Breast epithelium (tissue), 4 donors: ENCODE data around the gene SAMD9L. TPM values are rescaled to one million over a fixed set of nuclear protein-coding genes. Genes with fewer than 3 reads are reported as not detected.
A peak's percentile ranks its signal among the peaks of the same experiment; 100 is the strongest.

Experiments
- DNase-seq, 2 donors: peaks; one replicate each; pipeline ENCODE4 v3.0.0-alpha.2; 2019; ENCODE audit warnings: low spot score in 2 of 2
- H3K27ac ChIP-seq, 2 donors: fragments of 200-600 bp; sonication (generic) in 1 of 2; one replicate each; pipeline ENCODE4 v1.5.1; 2016 to 2019; ENCODE audit warnings: mild to moderate bottlenecking in 1 of 2
- H3K27me3 ChIP-seq, 2 donors: fragments of 200-600 bp; sonication (generic) in 1 of 2; one replicate each; pipeline versions ENCODE4 v1.5.1 to v1.6.0; 2017 to 2019; ENCODE audit warnings: control low read depth in 1 of 2, mild to moderate bottlenecking in 1 of 2
- H3K36me3 ChIP-seq: fragments of 200-600 bp; one replicate; pipeline ENCODE4 v1.5.1; 2019
- H3K4me1 ChIP-seq, 2 donors: fragments of 200-600 bp; sonication (generic); one replicate each; pipeline ENCODE4 v1.5.1; 2016 to 2019; ENCODE audit warnings: control low read depth in 1 of 2
- H3K4me3 ChIP-seq, 3 donors: fragments of 200-600 bp; sonication (generic); 1 replicate in 2 of 3; 2 replicates in 1 of 3; pipeline ENCODE4 v1.5.1; 2016 to 2019; ENCODE audit warnings: mild to moderate bottlenecking in 3 of 3, moderate library complexity in 2 of 3
- H3K9me3 ChIP-seq, 2 donors: fragments of 200-600 bp; sonication (generic) in 1 of 2; one replicate each; pipeline ENCODE4 v1.5.1; 2016 to 2019; ENCODE audit warnings: control low read depth in 1 of 2
- CTCF ChIP-seq, 3 donors: fragments of 450-650 bp; IDR thresholded peaks; one replicate each; pipeline ENCODE4 v1.5.1; 2016 to 2017; ENCODE audit warnings: antibody characterized with exemption in 3 of 3, mild to moderate bottlenecking in 3 of 3, moderate library complexity in 3 of 3
- POLR2A ChIP-seq: fragments of 450-650 bp; IDR thresholded peaks from one replicate; pipeline ENCODE4 v1.6.1; 2016; ENCODE audit warnings: antibody characterized with exemption, mild to moderate bottlenecking, moderate library complexity
- POLR2AphosphoS5 ChIP-seq, 3 donors: sonication (generic); formaldehyde crosslinking; IDR thresholded peaks; one replicate each; pipeline ENCODE4 v1.6.1; 2017; ENCODE audit warnings: antibody characterized with exemption in 3 of 3
- intact Hi-C: fragments of 100-400 bp; cut with DNase I; formaldehyde crosslinking; loops from one replicate; pipeline ENCODE4 v1.15.1; 2023; ENCODE audit warnings: low total_unique reads
- total RNA-seq, 3 donors: library from RNA; depleted of rRNA; stranded (reverse); fragments of >200 nt; gene quantifications; one replicate each; pipeline ENCODE4 v1.1.0, GENCODE V29; 2016

Gene SAMD9L
- total RNA-seq, 3 donors from 2014 or later, result 7.5 to 10.5 (median 8.6) TPM

GRCh38 chr7:93159490-93159889 is 11.3 kb upstream of the SAMD9L start:
- Histone ChIP-seq H3K9me3 (no peaks in the 10 kb centered on the region), H3K27ac (no peak overlapping the region), H3K27me3 (no peaks in the 10 kb centered on the region), H3K4me3 (no peak overlapping the region), H3K4me1 (no peaks in the 10 kb centered on the region), H3K36me3 (no peaks in the 10 kb centered on the region)
- intact Hi-C loops, result no loop called here
- TF ChIP-seq POLR2AphosphoS5 (IDR thresholded peaks at IDR 0.05) (no peak), CTCF (IDR thresholded peaks at IDR 0.05) (no peak), POLR2A (no peak)
- no peak for DNase-seq

- TF ChIP-seq POLR2A (no peak), CTCF (IDR thresholded peaks at IDR 0.05) (no peak), POLR2AphosphoS5 (IDR thresholded peaks at IDR 0.05) (no peak)
- Histone ChIP-seq H3K36me3 (no peaks in the 10 kb centered on the region), H3K4me3 (no peak overlapping the region), H3K9me3 (no peaks in the 10 kb centered on the region), H3K27me3 (no peaks in the 10 kb centered on the region), H3K27ac (no peak overlapping the region), H3K4me1 (no peaks in the 10 kb centered on the region)
- DNase-seq, result no peak
- intact Hi-C loops, result no loop called here
Observed at GRCh38 chr7:93156884-93157283, 8.7 kb upstream of the SAMD9L start.

- no peak for DNase-seq
- no peak overlapping the region for H3K27ac ChIP-seq
- no peaks in the 10 kb centered on the region for H3K4me1 ChIP-seq
- intact Hi-C loops, result no loop called here
- H3K27me3 ChIP-seq, result no peaks in the 10 kb centered on the region
- no peaks in the 10 kb centered on the region for H3K9me3 ChIP-seq
- no peaks in the 10 kb centered on the region for H3K36me3 ChIP-seq
- H3K4me3 ChIP-seq, result no peak overlapping the region
- TF ChIP-seq POLR2A (no peak), POLR2AphosphoS5 (IDR thresholded peaks at IDR 0.05) (no peak), CTCF (IDR thresholded peaks at IDR 0.05) (no peak)
Observed at GRCh38 chr7:93150200-93150835, 2.1 kb upstream of the SAMD9L start.

GRCh38 chr7:93148727-93149126 is 542 bp upstream of the SAMD9L start:
- no peaks in the 10 kb centered on the region for H3K36me3 ChIP-seq
- no peak for DNase-seq
- TF ChIP-seq CTCF (IDR thresholded peaks at IDR 0.05), result no peak
- no peak for TF ChIP-seq POLR2AphosphoS5 (IDR thresholded peaks at IDR 0.05)
- TF ChIP-seq POLR2A, result no peak
- intact Hi-C loops, result no loop called here
- peak overlapping the region in 1 of 3 donors; percentile 64 for H3K4me3 ChIP-seq
- peak overlapping the region; percentile 56 to 63 for H3K27ac ChIP-seq
- no peaks in the 10 kb centered on the region for H3K9me3 ChIP-seq
- H3K4me1 ChIP-seq, result no peaks in the 10 kb centered on the region
- H3K27me3 ChIP-seq, result no peaks in the 10 kb centered on the region

- Histone ChIP-seq H3K27ac (peak overlapping the region; percentile 56 to 63), H3K27me3 (no peaks in the 10 kb centered on the region), H3K4me3 (peak overlapping the region; percentile 40 to 64 (median 47)), H3K4me1 (no peaks in the 10 kb centered on the region), H3K36me3 (no peaks in the 10 kb centered on the region), H3K9me3 (no peaks in the 10 kb centered on the region)
- DNase-seq, result no peak
- TF ChIP-seq POLR2A (no peak), CTCF (IDR thresholded peaks at IDR 0.05) (no peak), POLR2AphosphoS5 (IDR thresholded peaks at IDR 0.05) (no peak)
- intact Hi-C loops, result no loop called here
Observed at GRCh38 chr7:93147363-93147762, 822 bp downstream of the SAMD9L start.
